Measurements from ENCODE around the gene RPRD1A.

GRCh38 chr18:35972197-35973000, 95.0 kb downstream of the RPRD1A start, which contains the start of gene RMP24:
- TF ChIP-seq SIN3A (IDR thresholded peaks at IDR 0.05; ENCODE audit: borderline replicate concordance, insufficient read depth, low read length) = no peak
- TF ChIP-seq TAF1 (IDR thresholded peaks at IDR 0.05; ENCODE audit: borderline replicate concordance, insufficient read depth, low read length) = peak; percentile 92; the same call in 1 of the 2 replicates
- no peak for TF ChIP-seq REST (IDR thresholded peaks at IDR 0.05; ENCODE audit: insufficient read depth in 1 of 2, low read depth in 2 of 2, low read length in 2 of 2)
- TF ChIP-seq POLR2AphosphoS5 (IDR thresholded peaks at IDR 0.05; ENCODE audit: low read depth, low read length) = peak; percentile 91
- TF ChIP-seq FOXP2 (optimal IDR thresholded peaks at IDR 0.05; ENCODE audit: borderline replicate concordance, extremely low read depth, extremely low read length, insufficient read depth) = peak; percentile 89
